Osteoblast (primary cell): Measurements from ENCODE around the gene TUSC2. TPM values are rescaled to one million over a fixed set of nuclear protein-coding genes. Genes with fewer than 3 reads are reported as not detected.
A peak's percentile ranks its signal among the peaks of the same experiment; 100 is the strongest.

ENCODE experiments used
- DNase-seq: peaks from one replicate; pipeline ENCODE4 v3.0.0; 2011; ENCODE audit warnings: low spot score, mixed read lengths; ENCODE audit not compliant: insufficient read length; ENCODE audit errors: missing footprints
- H2AFZ ChIP-seq: 2 replicates; pipeline ENCODE4 v1.6.0; 2011; ENCODE audit warnings: mild to moderate bottlenecking, low read length
- H3K27ac ChIP-seq: 2 replicates; pipeline ENCODE4 v1.5.1; 2011; ENCODE audit warnings: mild to moderate bottlenecking, low read depth, low read length, moderate library complexity
- H3K27me3 ChIP-seq: 2 replicates; pipeline ENCODE4 v1.6.0; 2012; ENCODE audit warnings: mild to moderate bottlenecking, control low read depth, inconsistent platforms, low read length, moderate library complexity; ENCODE audit not compliant: insufficient read depth
- H3K36me3 ChIP-seq: 2 replicates; pipeline ENCODE4 v1.5.1; 2011; ENCODE audit warnings: mild to moderate bottlenecking, low read length, control low read depth, moderate library complexity; ENCODE audit not compliant: insufficient read depth
- H3K4me1 ChIP-seq: 2 replicates; pipeline ENCODE4 v1.5.1; 2011; ENCODE audit warnings: mild to moderate bottlenecking, low read length, control low read depth, moderate library complexity; ENCODE audit not compliant: insufficient read depth
- H3K4me2 ChIP-seq: 2 replicates; pipeline ENCODE4 v1.6.0; 2011; ENCODE audit warnings: mild to moderate bottlenecking, low read length; ENCODE audit not compliant: insufficient read depth
- H3K4me3 ChIP-seq: fragments of 200-600 bp; sonication (generic); 3 replicates; pipeline ENCODE4 v1.5.1; 2012; ENCODE audit warnings: mild to moderate bottlenecking, low read length, inconsistent platforms; ENCODE audit not compliant: insufficient read depth
- H3K79me2 ChIP-seq: 2 replicates; pipeline ENCODE4 v1.6.0; 2012; ENCODE audit warnings: mild to moderate bottlenecking, low read length, control low read depth, inconsistent platforms; ENCODE audit not compliant: insufficient read depth
- H3K9me3 ChIP-seq: 2 replicates; pipeline ENCODE4 v1.5.1; 2011; ENCODE audit warnings: low read depth, low read length, control low read depth
- H4K20me1 ChIP-seq: 2 replicates; pipeline ENCODE4 v1.6.0; 2012; ENCODE audit warnings: mild to moderate bottlenecking, low read length, control low read depth; ENCODE audit not compliant: insufficient read depth
- CTCF ChIP-seq: IDR thresholded peaks from 2 replicates; pipeline ENCODE4 v1.5.1; 2011; ENCODE audit warnings: mild to moderate bottlenecking, low read depth, low read length, moderate library complexity; ENCODE audit errors: extremely low read depth
- total RNA-seq: library from RNA; depleted of rRNA; stranded (reverse); fragments of >200 nt; gene quantifications from 2 replicates; pipeline ENCODE4 v1.2.3, GENCODE V29; 2012

TUSC2 gene
- total RNA-seq, 1 donor = 16.6 TPM

GRCh38 chr3:50279255-50280016 lies 48.6 kb downstream of the TUSC2 start:
- no peak overlapping the region for H2AFZ ChIP-seq
- no peaks in the 10 kb centered on the region for H4K20me1 ChIP-seq
- no peaks in the 10 kb centered on the region for H3K9me3 ChIP-seq
- no peak overlapping the region for H3K27ac ChIP-seq
- H3K4me2 ChIP-seq = no peak overlapping the region
- H3K79me2 ChIP-seq = no peaks in the 10 kb centered on the region
- H3K4me1 ChIP-seq = no peaks in the 10 kb centered on the region
- H3K27me3 ChIP-seq = no peaks in the 10 kb centered on the region
- H3K36me3 ChIP-seq = no peaks in the 10 kb centered on the region
- H3K4me3 ChIP-seq = no peak overlapping the region
- no peak for TF ChIP-seq CTCF
- DNase-seq = no peak

GRCh38 chr3:50278880-50279224 lies 49.2 kb downstream of the TUSC2 start, which contains the start of gene LSMEM2:
Gene LSMEM2 (plus strand): TSS chr3:50279087. CDS start chr3:50279114, 27 bp downstream.
- H3K4me2 ChIP-seq = no peak within 1 kb of the TSS
- no peaks in the 10 kb centered on the region for H3K79me2 ChIP-seq
- H3K27ac ChIP-seq = no peak within 1 kb of the TSS
- no peaks in the 10 kb centered on the region for H3K9me3 ChIP-seq
- H3K36me3 ChIP-seq = no peaks in the 10 kb centered on the region
- no peaks in the 10 kb centered on the region for H3K27me3 ChIP-seq
- no peak within 1 kb of the TSS for H3K4me3 ChIP-seq
- no peaks in the 10 kb centered on the region for H4K20me1 ChIP-seq
- no peak for TF ChIP-seq CTCF
- no peak for DNase-seq
- H3K4me1 ChIP-seq = no peaks in the 10 kb centered on the region
- no peak within 1 kb of the TSS for H2AFZ ChIP-seq

GRCh38 chr3:50278123-50278879 lies 49.7 kb downstream of the TUSC2 start:
- Histone ChIP-seq H2AFZ (no peak overlapping the region), H4K20me1 (no peaks in the 10 kb centered on the region), H3K4me1 (no peaks in the 10 kb centered on the region), H3K79me2 (no peaks in the 10 kb centered on the region), H3K27me3 (no peaks in the 10 kb centered on the region), H3K9me3 (no peaks in the 10 kb centered on the region), H3K36me3 (no peaks in the 10 kb centered on the region), H3K27ac (no peak overlapping the region), H3K4me2 (no peak overlapping the region), H3K4me3 (no peak overlapping the region)
- peak; percentile 85 for DNase-seq
- no peak for TF ChIP-seq CTCF

GRCh38 chr3:50276762-50277101 lies 51.3 kb downstream of the TUSC2 start:
- Histone ChIP-seq H3K79me2 (no peaks in the 10 kb centered on the region), H4K20me1 (no peaks in the 10 kb centered on the region), H3K4me2 (no peak overlapping the region), H3K9me3 (no peaks in the 10 kb centered on the region), H3K27ac (no peak overlapping the region), H3K4me1 (no peaks in the 10 kb centered on the region), H3K27me3 (no peaks in the 10 kb centered on the region), H3K4me3 (no peak overlapping the region), H3K36me3 (no peaks in the 10 kb centered on the region), H2AFZ (no peak overlapping the region)
- no peak for TF ChIP-seq CTCF
- DNase-seq = peak; percentile 80
